Measurements from ENCODE around the gene EHBP1L1. TPM values are rescaled to one million over a fixed set of nuclear protein-coding genes. Genes with fewer than 3 reads are reported as not detected.

EHBP1L1 gene
- total RNA-seq (2014; rRNA removed; shearing (Covaris generic)): 8.7 and 16.5 TPM in 2 replicates

- DNase-seq (ENCODE audit: low spot score): no peak
- in situ Hi-C loops (cut with HindIII; ENCODE audit: low sequenced_read_pairs): no loop called here
Observed at GRCh38 chr11:65575568-65576231, at the start of gene EHBP1L1. Gene EHBP1L1, plus strand, starts transcription at chr11:65576053. Its CDS starts 250 bp downstream, at chr11:65576303.

- DNase-seq (ENCODE audit: low spot score): no peak
- in situ Hi-C loops (cut with HindIII; ENCODE audit: low sequenced_read_pairs): no loop called here
Observed at GRCh38 chr11:65526744-65527143, 49.1 kb upstream of the EHBP1L1 start.

GRCh38 chr11:65528819-65529350 is 47.0 kb upstream of the EHBP1L1 start:
- in situ Hi-C loops (cut with HindIII; ENCODE audit: low sequenced_read_pairs): no loop called here
- DNase-seq (ENCODE audit: low spot score): no peak

GRCh38 chr11:65529475-65530156 is 46.2 kb upstream of the EHBP1L1 start:
- no peak for DNase-seq (ENCODE audit: low spot score)
- in situ Hi-C loops (cut with HindIII; ENCODE audit: low sequenced_read_pairs): no loop called here

- DNase-seq (ENCODE audit: low spot score): no peak
- in situ Hi-C loops (cut with HindIII; ENCODE audit: low sequenced_read_pairs): no loop called here
Observed at GRCh38 chr11:65530157-65530496, 45.7 kb upstream of the EHBP1L1 start.

GRCh38 chr11:65532388-65533064 is 43.3 kb upstream of the EHBP1L1 start:
- in situ Hi-C loops (cut with HindIII; ENCODE audit: low sequenced_read_pairs): no loop called here
- DNase-seq (ENCODE audit: low spot score): no peak

- in situ Hi-C loops (cut with HindIII; ENCODE audit: low sequenced_read_pairs): no loop called here
- no peak for DNase-seq (ENCODE audit: low spot score)
Observed at GRCh38 chr11:65535102-65535501, 40.8 kb upstream of the EHBP1L1 start.

- in situ Hi-C loops (cut with HindIII; ENCODE audit: low sequenced_read_pairs): no loop called here
- no peak for DNase-seq (ENCODE audit: low spot score)
Observed at GRCh38 chr11:65536412-65537295, 39.2 kb upstream of the EHBP1L1 start.

GRCh38 chr11:65537296-65537597 is 38.6 kb upstream of the EHBP1L1 start:
- in situ Hi-C loops (cut with HindIII; ENCODE audit: low sequenced_read_pairs): no loop called here
- DNase-seq (ENCODE audit: low spot score): no peak

GRCh38 chr11:65537620-65538231 is 38.1 kb upstream of the EHBP1L1 start:
- in situ Hi-C loops (cut with HindIII; ENCODE audit: low sequenced_read_pairs): no loop called here
- no peak for DNase-seq (ENCODE audit: low spot score)

GRCh38 chr11:65538232-65538914 is 37.5 kb upstream of the EHBP1L1 start:
- in situ Hi-C loops (cut with HindIII; ENCODE audit: low sequenced_read_pairs): no loop called here
- no peak for DNase-seq (ENCODE audit: low spot score)

- in situ Hi-C loops (cut with HindIII; ENCODE audit: low sequenced_read_pairs): no loop called here
- DNase-seq (ENCODE audit: low spot score): no peak
Observed at GRCh38 chr11:65538915-65539743, 36.7 kb upstream of the EHBP1L1 start.

- DNase-seq (ENCODE audit: low spot score): peak; percentile 24
- in situ Hi-C loops (cut with HindIII; ENCODE audit: low sequenced_read_pairs): no loop called here
Observed at GRCh38 chr11:65539744-65540289, 36.0 kb upstream of the EHBP1L1 start.

- peak; percentile 88 for DNase-seq (ENCODE audit: low spot score)
- in situ Hi-C loops (cut with HindIII; ENCODE audit: low sequenced_read_pairs): no loop called here
Observed at GRCh38 chr11:65540290-65541092, 35.4 kb upstream of the EHBP1L1 start.

- no peak for DNase-seq (ENCODE audit: low spot score)
- in situ Hi-C loops (cut with HindIII; ENCODE audit: low sequenced_read_pairs): no loop called here
Observed at GRCh38 chr11:65541093-65541982, 34.5 kb upstream of the EHBP1L1 start.
